Effector memory CD8-positive, alpha-beta T cell (primary cell): Measurements from ENCODE around the gene SLC26A1.

Experiments used
- ATAC-seq: fragments of 150-1000 bp; cut with Tn5 transposase; replicated peaks from 2 replicates; pipeline ENCODE4 v1.10.0; 2021; ENCODE audit warnings: mild to moderate bottlenecking, moderate library complexity
- DNase-seq, 3 experiments: peaks; one replicate each; pipeline ENCODE4 v3.0.0; 2021
- H3K27ac Mint-ChIP-seq, 2 donors: one replicate each; pipeline ENCODE4 v1.8.0; 2022; ENCODE audit warnings: mild to moderate bottlenecking in 2 of 2, mixed read lengths in 2 of 2, moderate library complexity in 2 of 2
- H3K27me3 Mint-ChIP-seq, 2 donors: one replicate each; pipeline ENCODE4 v1.8.0; 2022; ENCODE audit warnings: mixed read lengths in 2 of 2
- H3K36me3 Mint-ChIP-seq: one replicate; pipeline ENCODE4 v1.8.0; 2022; ENCODE audit warnings: mild to moderate bottlenecking, moderate library complexity, mixed read lengths; ENCODE audit not compliant: insufficient read depth
- H3K4me1 Mint-ChIP-seq, 2 donors: one replicate each; pipeline ENCODE4 v1.8.0; 2022; ENCODE audit warnings: low read depth in 2 of 2, mixed read lengths in 2 of 2
- H3K4me3 Mint-ChIP-seq, 2 donors: one replicate each; pipeline ENCODE4 v1.8.0; 2022; ENCODE audit warnings: mild to moderate bottlenecking in 2 of 2, mixed read lengths in 2 of 2, moderate library complexity in 2 of 2
- H3K9me3 Mint-ChIP-seq, 2 donors: one replicate each; pipeline ENCODE4 v1.8.0; 2022; ENCODE audit warnings: mixed read lengths in 2 of 2

Gene SLC26A1

GRCh38 chr4:995311-996026, 2.3 kb upstream of the SLC26A1 start:
- DNase-seq (no peak), ATAC-seq (no peak)
- Mint-ChIP-seq H3K27me3 (peaks cover 29 to 50% of the 10 kb centered on the region in 2 donors), H3K4me1 (peaks cover 6 to 8% of the 10 kb centered on the region in 2 donors), H3K36me3 (peaks cover 4% of the 10 kb centered on the region), H3K27ac (no peak overlapping the region), H3K4me3 (no peak overlapping the region), H3K9me3 (no peaks in the 10 kb centered on the region)

GRCh38 chr4:992297-993110, 700 bp downstream of the SLC26A1 start:
- H3K27ac Mint-ChIP-seq = no peak overlapping the region
- H3K36me3 Mint-ChIP-seq = no peaks in the 10 kb centered on the region
- H3K9me3 Mint-ChIP-seq = no peaks in the 10 kb centered on the region
- DNase-seq = no peak
- peaks cover 6 to 12% of the 10 kb centered on the region in 2 donors for H3K4me1 Mint-ChIP-seq
- peaks cover 5 to 22% of the 10 kb centered on the region in 2 donors for H3K27me3 Mint-ChIP-seq
- no peak overlapping the region for H3K4me3 Mint-ChIP-seq
- ATAC-seq = no peak

GRCh38 chr4:991451-992296, 1.5 kb downstream of the SLC26A1 start:
- Mint-ChIP-seq H3K27me3 (peaks cover under 1 to 15% of the 10 kb centered on the region in 2 donors), H3K9me3 (no peaks in the 10 kb centered on the region), H3K4me3 (no peak overlapping the region), H3K27ac (no peak overlapping the region), H3K36me3 (no peaks in the 10 kb centered on the region), H3K4me1 (peaks cover 4 to 10% of the 10 kb centered on the region in 2 donors)
- DNase-seq (no peak), ATAC-seq (no peak)

- DNase-seq = no peak
- Mint-ChIP-seq H3K4me3 (no peak overlapping the region), H3K27me3 (peaks cover 0 to 7% of the 10 kb centered on the region in 2 donors), H3K27ac (no peak overlapping the region), H3K36me3 (no peaks in the 10 kb centered on the region), H3K9me3 (no peaks in the 10 kb centered on the region), H3K4me1 (peaks cover 4 to 14% of the 10 kb centered on the region in 2 donors)
- no peak for ATAC-seq
These were observed 2.3 kb downstream of the SLC26A1 start for GRCh38 chr4:990746-991367.

- Mint-ChIP-seq H3K36me3 (no peaks in the 10 kb centered on the region), H3K27ac (no peak overlapping the region), H3K9me3 (no peaks in the 10 kb centered on the region), H3K4me3 (no peak overlapping the region), H3K27me3 (no peaks in the 10 kb centered on the region), H3K4me1 (peaks cover 4 to 14% of the 10 kb centered on the region in 2 donors)
- DNase-seq (no peak), ATAC-seq (no peak)
These were observed 3.3 kb downstream of the SLC26A1 start for GRCh38 chr4:989722-990471.

GRCh38 chr4:988726-989721, 4.2 kb downstream of the SLC26A1 start:
- H3K4me1 Mint-ChIP-seq = peaks cover 4 to 14% of the 10 kb centered on the region in 2 donors
- H3K4me3 Mint-ChIP-seq = no peak overlapping the region
- H3K36me3 Mint-ChIP-seq = no peaks in the 10 kb centered on the region
- no peak for DNase-seq
- ATAC-seq = no peak
- no peaks in the 10 kb centered on the region for H3K27me3 Mint-ChIP-seq
- H3K27ac Mint-ChIP-seq = no peak overlapping the region
- H3K9me3 Mint-ChIP-seq = no peaks in the 10 kb centered on the region

- H3K4me1 Mint-ChIP-seq = peaks cover 5 to 14% of the 10 kb centered on the region in 2 donors
- no peaks in the 10 kb centered on the region for H3K36me3 Mint-ChIP-seq
- no peaks in the 10 kb centered on the region for H3K27me3 Mint-ChIP-seq
- no peaks in the 10 kb centered on the region for H3K9me3 Mint-ChIP-seq
- peak overlapping the region; percentile 82 to 89 for H3K4me3 Mint-ChIP-seq
- ATAC-seq = no peak
- no peak for DNase-seq
- H3K27ac Mint-ChIP-seq = peak overlapping the region in 1 of 2 donors; percentile 65
These were observed 5.3 kb downstream of the SLC26A1 start for GRCh38 chr4:987624-988513.

- no peaks in the 10 kb centered on the region for H3K36me3 Mint-ChIP-seq
- peak; percentile 88 for ATAC-seq
- H3K9me3 Mint-ChIP-seq = no peaks in the 10 kb centered on the region
- peaks cover 7 to 14% of the 10 kb centered on the region in 2 donors for H3K4me1 Mint-ChIP-seq
- no peaks in the 10 kb centered on the region for H3K27me3 Mint-ChIP-seq
- peak within 1 kb of the TSS; percentile 65 to 67 for H3K27ac Mint-ChIP-seq
- peak within 1 kb of the TSS; percentile 82 to 89 for H3K4me3 Mint-ChIP-seq
- peak; percentile 81 for DNase-seq
These were observed 6.2 kb downstream of the SLC26A1 start, which contains the start of gene IDUA for GRCh38 chr4:986879-987623. IDUA (plus strand) TSS chr4:987044; CDS start chr4:987085, 41 bp downstream.

GRCh38 chr4:986428-986878, 6.8 kb downstream of the SLC26A1 start:
- Mint-ChIP-seq H3K36me3 (no peaks in the 10 kb centered on the region), H3K27me3 (no peaks in the 10 kb centered on the region), H3K27ac (peak overlapping the region in 1 of 2 donors; percentile 67), H3K4me3 (peak overlapping the region; percentile 82 to 89), H3K4me1 (peaks cover 7 to 14% of the 10 kb centered on the region in 2 donors), H3K9me3 (no peaks in the 10 kb centered on the region)
- DNase-seq (no peak), ATAC-seq (peak; percentile 20)

GRCh38 chr4:985123-985830, 7.9 kb downstream of the SLC26A1 start:
- no peaks in the 10 kb centered on the region for H3K27me3 Mint-ChIP-seq
- ATAC-seq (peak; percentile 28), DNase-seq (peak; percentile 30 to 48 (median 37))
- H3K9me3 Mint-ChIP-seq = no peaks in the 10 kb centered on the region
- no peaks in the 10 kb centered on the region for H3K36me3 Mint-ChIP-seq
- H3K27ac Mint-ChIP-seq = no peak overlapping the region
- peaks cover 7 to 14% of the 10 kb centered on the region in 2 donors for H3K4me1 Mint-ChIP-seq
- peak overlapping the region; percentile 51 to 89 for H3K4me3 Mint-ChIP-seq
